ENCODE measurements around the gene HSPB3.

GRCh38 chr5:54440456-54440893 lies 15.0 kb upstream of the HSPB3 start:
- TF ChIP-seq NFRKB (IDR thresholded peaks at IDR 0.05) (no peak), ARNT (IDR thresholded peaks at IDR 0.05) (no peak), FOXM1 (IDR thresholded peaks at IDR 0.05; ENCODE audit: borderline replicate concordance) (no peak), LEF1 (IDR thresholded peaks at IDR 0.05; ENCODE audit: borderline replicate concordance) (no peak), ELF4 (IDR thresholded peaks at IDR 0.05) (no peak), CTBP1 (IDR thresholded peaks at IDR 0.05; ENCODE audit: borderline replicate concordance) (no peak), TARDBP (IDR thresholded peaks at IDR 0.05) (no peak)
